Articular chondrocyte of knee joint (primary cell): ENCODE results near the gene WDR91. TPM values are rescaled to one million over a fixed set of nuclear protein-coding genes. Genes with fewer than 3 reads are reported as not detected.

Experiments
- small RNA-seq: library from RNA; depleted of rRNA; stranded (forward); fragments of <200 nt; gene quantifications from one replicate; pipeline ENCODE3, GENCODE V24; 2012
- total RNA-seq: library from RNA; depleted of rRNA; stranded (reverse); fragments of >200 nt; gene quantifications from 2 replicates; pipeline ENCODE4 v1.2.3, GENCODE V29; 2012

WDR91 gene
- total RNA-seq, result 8.0 and 10.1 TPM in 2 replicates

GRCh38 chr7:135211179-135211945, at the start of gene WDR91:
TSS of gene WDR91 (minus strand) at chr7:135211526. CDS start at chr7:135211502, 24 bp downstream.

GRCh38 chr7:135233570-135233969, 22.2 kb upstream of the WDR91 start, which contains the start of gene STRA8:
TSS of gene STRA8 (plus strand) at chr7:135233838. CDS start at chr7:135240525, 6,687 bp downstream.

GRCh38 chr7:135170274-135170997, 40.9 kb downstream of the WDR91 start, which contains the start of gene CYREN:
TSS of gene CYREN (minus strand) at chr7:135170707. CDS start at chr7:135168922, 1,785 bp downstream.

GRCh38 chr7:135147899-135148721, 63.2 kb downstream of the WDR91 start, which contains the start of gene TMEM140:
TSS of gene TMEM140 (plus strand) at chr7:135148072. CDS start at chr7:135164442, 16,370 bp downstream.

Small RNAs within 50 kb of the gene (small RNA-seq; reads per million reads assigned to genes)
- gene MIR6509, result 2.4 reads per million, percentile 77 among the genes with 10 or more reads in this experiment

Other genes with a start within 250 kb of the WDR91 start
- gene AGBL3, start 225.0 kb downstream of the WDR91 start, total RNA-seq, result 1.8 TPM in 2 replicates
- 12.0 and 18.5 TPM in 2 replicates for gene TMEM140, start 63.5 kb downstream of the WDR91 start, total RNA-seq
- gene CYREN, start 40.8 kb downstream of the WDR91 start, total RNA-seq, result 40.8 and 41.2 TPM in 2 replicates
- gene STRA8, start 22.3 kb upstream of the WDR91 start, total RNA-seq, result not detected in 2 replicates